Right ventricle myocardium superior (tissue), 1 donor: Measurements from ENCODE around the gene ITGA11. TPM values are rescaled to one million over a fixed set of nuclear protein-coding genes. Genes with fewer than 3 reads are reported as not detected.

Experiments
- total RNA-seq: library from RNA; stranded (reverse); fragmentation: NEBNext Ultra II Directional; extraction: Animal tissue kit (Norgen Biotek cat#: 25700); gene quantifications from one replicate; pipeline ENCODE4 v1.2.1, GENCODE V29; 2021
- donor health status: DM: no; HTN: yes; CAD: no; lungs with severe emphysema.

Gene ITGA11
- total RNA-seq, 1 donor from 2014 or later, result 32.2 TPM

Other genes with a start within 250 kb of the ITGA11 start
- 0.97 TPM for gene CALML4, start 226.8 kb downstream of the ITGA11 start, total RNA-seq
- 6.9 TPM for gene CLN6, start 202.4 kb downstream of the ITGA11 start, total RNA-seq
- gene FEM1B, start 154.4 kb downstream of the ITGA11 start, total RNA-seq, result 40.8 TPM
- 6.6 TPM for gene CORO2B, start 146.8 kb upstream of the ITGA11 start, total RNA-seq